ENCODE measurements around the gene DOLK.

DNA sequence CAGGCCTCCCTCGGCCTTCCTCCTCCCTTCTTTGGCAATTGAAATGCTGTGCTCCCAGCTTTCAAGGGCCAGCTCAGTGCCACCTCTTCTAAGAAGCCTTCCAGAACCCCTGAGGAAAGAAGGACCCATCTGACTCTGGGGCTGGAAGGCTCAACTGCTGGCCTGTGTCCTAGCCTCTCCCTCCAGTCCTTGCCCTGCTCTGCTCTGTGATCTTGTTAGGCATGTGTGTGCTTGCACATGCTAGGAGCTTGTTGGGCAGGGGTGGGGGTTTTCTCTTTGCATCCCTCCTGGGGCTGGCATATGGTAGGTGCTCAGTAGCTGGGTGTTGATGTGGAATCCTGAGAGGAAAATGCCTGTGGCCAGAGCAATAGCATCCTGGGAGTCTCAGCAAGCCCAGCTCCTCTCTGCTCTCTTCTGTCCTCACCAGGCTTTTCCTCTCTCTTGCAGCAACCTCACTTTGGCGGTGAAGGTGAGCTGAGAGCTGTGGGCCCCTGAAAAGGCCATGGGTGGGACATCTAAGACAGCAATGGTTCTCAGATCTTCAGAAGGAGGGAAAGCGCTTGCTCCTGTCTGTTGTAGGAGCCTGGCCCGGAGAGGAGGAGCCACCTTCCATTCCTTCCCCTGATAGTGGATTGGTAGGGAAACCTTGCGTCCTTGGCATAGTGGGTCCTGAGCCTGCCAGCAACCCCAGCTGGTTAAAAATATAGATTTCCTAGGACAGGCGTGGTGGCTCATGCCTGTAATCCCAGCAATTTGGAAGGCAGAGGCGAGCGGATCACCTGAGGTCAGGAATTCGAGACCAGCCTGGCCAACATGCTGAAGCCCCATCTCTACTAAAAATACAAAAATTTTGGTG, 9.9 kb downstream of the DOLK start:
- no peak for TF ChIP-seq ZNF274 (IDR thresholded peaks at IDR 0.05; ENCODE audit: low read depth, low read length)
- no peak for TF ChIP-seq YY1 (IDR thresholded peaks at IDR 0.05; ENCODE audit: insufficient read depth, insufficient read length)
- no peak for TF ChIP-seq SUZ12 (IDR thresholded peaks at IDR 0.05; ENCODE audit: extremely low read depth, insufficient read depth, insufficient read length)
